ENCODE measurements around the gene TRABD2B. TPM values are rescaled to one million over a fixed set of nuclear protein-coding genes. Genes with fewer than 3 reads are reported as not detected.

Gene TRABD2B
- total and polyA plus RNA-seq, 2 of the 13 experiments (the other 11 are each of a cell fraction or from before 2014, with no cell fraction given), result 0.04 TPM; not detected in 1

- Histone ChIP-seq H3K9me3 (ENCODE audit: low read length) (no peaks in the 10 kb centered on the region), H3K27me3 (ENCODE audit: control insufficient read depth in 1 of 2, insufficient read depth in 2 of 2, low read length in 2 of 2) (peaks cover 0 to 52% of the 10 kb centered on the region in 2 experiments; a peak in 4 of 5 replicates), H3K36me3 (replicated peaks in 1 of 2; ENCODE audit: control insufficient read depth in 1 of 2, insufficient read depth in 2 of 2, low read length in 2 of 2) (no peaks in the 10 kb centered on the region), H3K4me1 (ENCODE audit: insufficient read depth, low read length) (peaks cover 11% of the 10 kb centered on the region), H3K4me2 (ENCODE audit: low read depth, low read length) (no peak overlapping the region), H3K27ac (ENCODE audit: extremely low read length, insufficient read depth, low read length) (no peak overlapping the region), H2AFZ (ENCODE audit: low read length) (no peak overlapping the region), H3K4me3 (replicated peaks in 1 of 3; ENCODE audit: insufficient read depth in 1 of 3, low read depth in 2 of 3, low read length in 3 of 3) (no peak overlapping the region), H3K79me2 (ENCODE audit: insufficient read depth, low read length) (no peaks in the 10 kb centered on the region), H4K20me1 (ENCODE audit: insufficient read depth, low read length) (no peaks in the 10 kb centered on the region), H3K9ac (ENCODE audit: insufficient read depth, low read depth, low read length) (no peak overlapping the region)
- no TSS peak for BruUV-seq (replicated peaks)
- WGBS (ENCODE audit: low lambda C conversion rate), result 15% methylated on average over 5 of the region's 5 CpGs
- TF ChIP-seq ATM (IDR thresholded peaks at IDR 0.05; ENCODE audit: borderline replicate concordance) (no peak), ZNF703 (CRISPR knock-in tag; IDR thresholded peaks at IDR 0.05; ENCODE audit: borderline replicate concordance) (no peak), ZNF75D (CRISPR knock-in tag; IDR thresholded peaks at IDR 0.05; ENCODE audit: borderline replicate concordance) (no peak), DDIT3 (CRISPR knock-in tag; IDR thresholded peaks at IDR 0.05) (no peak), ZNF616 (CRISPR knock-in tag; IDR thresholded peaks at IDR 0.05; ENCODE audit: low read depth) (no peak), ONECUT2 (CRISPR knock-in tag; IDR thresholded peaks at IDR 0.05) (no peak), SALL1 (CRISPR knock-in tag; IDR thresholded peaks at IDR 0.05) (no peak), RBM22 (optimal IDR thresholded peaks at IDR 0.05; ENCODE audit: low read length) (no peak), GZF1 (CRISPR knock-in tag; IDR thresholded peaks at IDR 0.05) (no peak), MAFF (IDR thresholded peaks at IDR 0.05; ENCODE audit: low read depth, low read length) (no peak), ZNF512 (CRISPR knock-in tag; IDR thresholded peaks at IDR 0.05) (no peak), BCLAF1 (IDR thresholded peaks at IDR 0.05) (no peak), DPF2 (CRISPR knock-in tag; IDR thresholded peaks at IDR 0.05; ENCODE audit: borderline replicate concordance, low read depth) (no peak), ZNF570 (CRISPR knock-in tag; IDR thresholded peaks at IDR 0.05; ENCODE audit: borderline replicate concordance) (no peak)
- in situ Hi-C loops (cut with HindIII; ENCODE audit: extremely low pct_ligation_motif_present, low pct_unique_long_range_greater_than_20kb) (no loop called here), intact Hi-C loops (cut with micrococcal nuclease; ENCODE audit: unreplicated experiment) (no loop called here)
- DNase-seq (ENCODE audit: low spot score), result no peak
- FAIRE-seq, result no peak
- no peak for ATAC-seq
- CTCF ChIA-PET (ENCODE audit: low intra/inter-chr PET ratio, low total read pairs), result no interaction called here
- POLR2A ChIA-PET, result no interaction called here
Measured at GRCh38 chr1:47761974-47762373, 235.2 kb downstream of the TRABD2B start.
